ENCODE measurements around the gene CDH6.

DNA sequence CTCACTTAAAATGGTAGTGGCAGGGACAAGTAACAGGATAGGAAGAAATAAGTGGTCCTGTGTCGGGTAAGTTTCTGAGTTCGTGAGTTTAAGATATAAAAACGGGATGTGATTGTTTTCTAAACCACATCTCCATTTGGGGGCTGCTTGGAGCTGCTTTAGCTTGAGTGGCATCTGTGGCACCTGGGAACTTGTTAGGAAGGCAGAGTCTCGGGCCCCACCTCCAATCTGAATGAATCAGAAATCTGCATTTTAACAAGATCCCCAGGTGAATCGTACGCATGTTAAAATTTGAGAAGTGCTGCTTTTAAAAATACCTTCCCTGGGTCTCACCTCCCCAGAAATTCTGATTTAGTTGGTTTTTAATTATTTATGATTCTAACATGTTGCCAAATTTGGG, 78.1 kb downstream of the CDH6 start:
- TF ChIP-seq, protein P1, sequence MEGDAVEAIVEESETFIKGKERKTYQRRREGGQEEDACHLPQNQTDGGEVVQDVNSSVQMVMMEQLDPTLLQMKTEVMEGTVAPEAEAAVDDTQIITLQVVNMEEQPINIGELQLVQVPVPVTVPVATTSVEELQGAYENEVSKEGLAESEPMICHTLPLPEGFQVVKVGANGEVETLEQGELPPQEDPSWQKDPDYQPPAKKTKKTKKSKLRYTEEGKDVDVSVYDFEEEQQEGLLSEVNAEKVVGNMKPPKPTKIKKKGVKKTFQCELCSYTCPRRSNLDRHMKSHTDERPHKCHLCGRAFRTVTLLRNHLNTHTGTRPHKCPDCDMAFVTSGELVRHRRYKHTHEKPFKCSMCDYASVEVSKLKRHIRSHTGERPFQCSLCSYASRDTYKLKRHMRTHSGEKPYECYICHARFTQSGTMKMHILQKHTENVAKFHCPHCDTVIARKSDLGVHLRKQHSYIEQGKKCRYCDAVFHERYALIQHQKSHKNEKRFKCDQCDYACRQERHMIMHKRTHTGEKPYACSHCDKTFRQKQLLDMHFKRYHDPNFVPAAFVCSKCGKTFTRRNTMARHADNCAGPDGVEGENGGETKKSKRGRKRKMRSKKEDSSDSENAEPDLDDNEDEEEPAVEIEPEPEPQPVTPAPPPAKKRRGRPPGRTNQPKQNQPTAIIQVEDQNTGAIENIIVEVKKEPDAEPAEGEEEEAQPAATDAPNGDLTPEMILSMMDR (conservative IDR thresholded peaks at IDR 0.05; ENCODE audit: low read depth, low read length): no peak
- TF ChIP-seq POLR2A (IDR thresholded peaks at IDR 0.05; ENCODE audit: low read depth, low read length) (no peak), BHLHE40 (IDR thresholded peaks at IDR 0.05; ENCODE audit: low read depth, low read length) (no peak), NFE2L2 (IDR thresholded peaks at IDR 0.05; ENCODE audit: low read depth, low read length) (no peak), MXI1 (IDR thresholded peaks at IDR 0.05; ENCODE audit: borderline replicate concordance, low read depth, low read length) (no peak), RCOR1 (IDR thresholded peaks at IDR 0.05; ENCODE audit: insufficient replicate concordance, low read length) (no peak), SMC3 (IDR thresholded peaks at IDR 0.05; ENCODE audit: low read depth, low read length) (no peak), RAD21 (IDR thresholded peaks at IDR 0.05; ENCODE audit: low read length) (no peak), RFX5 (IDR thresholded peaks at IDR 0.05; ENCODE audit: low read depth, low read length) (no peak), CEBPB (IDR thresholded peaks at IDR 0.05; ENCODE audit: low read depth, low read length) (no peak)
- TF ChIP-seq, protein P2, sequence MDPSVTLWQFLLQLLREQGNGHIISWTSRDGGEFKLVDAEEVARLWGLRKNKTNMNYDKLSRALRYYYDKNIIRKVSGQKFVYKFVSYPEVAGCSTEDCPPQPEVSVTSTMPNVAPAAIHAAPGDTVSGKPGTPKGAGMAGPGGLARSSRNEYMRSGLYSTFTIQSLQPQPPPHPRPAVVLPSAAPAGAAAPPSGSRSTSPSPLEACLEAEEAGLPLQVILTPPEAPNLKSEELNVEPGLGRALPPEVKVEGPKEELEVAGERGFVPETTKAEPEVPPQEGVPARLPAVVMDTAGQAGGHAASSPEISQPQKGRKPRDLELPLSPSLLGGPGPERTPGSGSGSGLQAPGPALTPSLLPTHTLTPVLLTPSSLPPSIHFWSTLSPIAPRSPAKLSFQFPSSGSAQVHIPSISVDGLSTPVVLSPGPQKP (IDR thresholded peaks at IDR 0.05; ENCODE audit: borderline replicate concordance, low read depth, low read length): no peak
- TF ChIP-seq, protein P3, sequence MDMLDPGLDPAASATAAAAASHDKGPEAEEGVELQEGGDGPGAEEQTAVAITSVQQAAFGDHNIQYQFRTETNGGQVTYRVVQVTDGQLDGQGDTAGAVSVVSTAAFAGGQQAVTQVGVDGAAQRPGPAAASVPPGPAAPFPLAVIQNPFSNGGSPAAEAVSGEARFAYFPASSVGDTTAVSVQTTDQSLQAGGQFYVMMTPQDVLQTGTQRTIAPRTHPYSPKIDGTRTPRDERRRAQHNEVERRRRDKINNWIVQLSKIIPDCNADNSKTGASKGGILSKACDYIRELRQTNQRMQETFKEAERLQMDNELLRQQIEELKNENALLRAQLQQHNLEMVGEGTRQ (IDR thresholded peaks at IDR 0.05; ENCODE audit: low read depth, low read length): no peak

Measured in IMR-90 (cell line).